AG20443 (cell line): ENCODE measurements around the gene DHX15.

Source experiments
- DNase-seq: peaks from one replicate; pipeline ENCODE4 v3.0.0; 2012; ENCODE audit warnings: low spot score, mixed read lengths

DHX15 gene

DNA sequence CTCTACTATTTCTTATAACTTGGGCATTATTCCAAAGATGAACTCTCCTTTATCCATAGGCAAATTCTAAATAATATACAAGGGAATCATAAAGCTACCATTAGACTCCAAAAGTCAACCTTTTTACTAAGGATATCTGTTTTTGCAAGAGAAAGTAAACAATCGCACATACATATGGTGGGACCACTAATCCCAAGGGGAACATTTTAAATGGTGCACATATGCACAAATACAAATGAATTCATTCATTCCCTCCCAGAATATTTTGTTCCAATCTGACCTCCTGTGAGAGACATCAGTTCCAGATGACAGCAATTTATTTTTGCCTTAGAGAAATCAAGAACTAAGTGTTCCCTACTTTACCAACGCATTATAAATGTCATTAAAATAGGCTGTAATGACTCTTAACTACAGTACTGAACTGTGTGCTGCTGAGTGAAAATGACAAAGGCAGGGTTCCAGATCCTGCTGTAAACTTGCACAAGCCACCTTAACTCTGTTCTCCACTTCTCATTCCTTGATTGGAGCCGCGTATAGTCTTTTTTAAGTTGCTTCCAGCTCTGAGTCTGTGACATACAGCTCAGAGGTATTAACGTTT lies 2.0 kb downstream of the DHX15 start:
- no peak for DNase-seq

DNA sequence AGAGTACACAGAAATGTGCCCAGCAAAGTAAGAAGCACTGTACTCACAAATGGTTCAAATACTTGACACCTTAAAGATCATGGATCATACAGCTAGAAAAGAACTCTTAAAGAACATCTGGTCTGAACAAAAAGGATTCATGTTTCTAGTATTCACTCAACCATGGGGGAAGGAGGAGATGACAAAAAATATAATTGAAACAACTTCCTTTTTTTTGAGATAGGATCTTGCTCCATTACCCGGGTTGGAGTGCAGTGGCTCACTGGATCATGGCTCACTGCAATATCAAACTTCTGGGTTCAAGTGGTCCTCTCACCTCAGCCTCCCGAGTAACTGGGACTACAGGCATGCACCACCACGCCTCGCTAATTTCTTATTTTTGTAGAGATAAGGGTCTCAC lies 6.0 kb downstream of the DHX15 start:
- no peak for DNase-seq

DNA sequence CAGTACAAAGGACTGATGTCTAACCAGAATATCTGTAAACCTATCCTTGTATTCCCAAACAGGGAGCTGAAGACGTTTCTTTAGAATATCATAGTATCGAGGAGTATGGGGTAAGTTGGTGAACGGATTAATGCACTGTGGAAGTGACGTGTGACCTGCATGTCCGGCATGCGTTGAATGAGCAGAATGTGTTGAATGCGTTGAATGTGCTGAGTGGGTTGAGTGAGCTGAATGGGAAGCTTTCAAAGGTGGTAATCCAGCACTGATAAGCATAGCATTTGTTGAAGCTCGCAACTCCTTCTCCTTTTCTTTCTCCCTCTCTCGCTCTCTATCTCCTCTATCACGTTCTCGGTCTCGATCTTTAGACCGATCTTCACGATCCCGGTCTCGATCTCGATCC lies 8.1 kb downstream of the DHX15 start:
- DNase-seq, result no peak

DNA sequence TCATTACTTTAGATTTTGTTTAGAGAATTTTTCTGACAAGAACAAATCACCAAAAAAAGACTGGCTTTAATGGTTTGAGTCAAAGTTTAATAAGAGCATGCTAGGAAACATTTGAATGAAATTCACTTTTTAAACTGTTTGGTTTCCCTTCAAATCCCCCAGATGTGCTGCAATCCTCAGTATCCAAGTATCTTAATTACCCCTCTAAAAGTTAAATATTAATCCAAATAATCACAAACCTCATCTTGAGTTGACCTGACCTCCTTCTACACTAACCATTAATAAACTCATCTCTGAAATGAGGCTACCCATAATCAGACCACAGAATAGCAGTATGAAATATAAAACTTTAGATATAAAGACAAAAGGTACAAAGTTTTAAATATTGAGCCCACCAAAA lies 10.1 kb downstream of the DHX15 start:
- no peak for DNase-seq

DNA sequence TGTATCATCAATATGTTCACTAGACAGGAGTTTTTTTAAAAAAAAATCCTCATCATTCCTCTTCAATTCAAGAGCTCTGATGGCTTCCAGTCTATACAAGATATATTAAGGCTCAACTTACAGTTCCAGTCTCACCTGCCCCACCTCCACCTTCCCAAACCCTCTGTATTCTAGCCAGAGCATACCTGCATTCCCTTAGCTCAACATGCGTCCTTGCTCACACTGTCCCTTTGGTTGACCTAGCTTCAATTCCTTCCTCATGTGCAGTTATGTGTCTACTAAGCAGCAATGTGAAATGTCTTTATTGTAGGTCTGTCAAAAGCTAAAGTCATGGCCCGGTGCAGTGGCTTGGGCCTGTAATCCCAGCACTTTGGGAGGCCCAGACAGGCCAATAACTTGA lies 10.8 kb downstream of the DHX15 start:
- DNase-seq, result no peak

DNA sequence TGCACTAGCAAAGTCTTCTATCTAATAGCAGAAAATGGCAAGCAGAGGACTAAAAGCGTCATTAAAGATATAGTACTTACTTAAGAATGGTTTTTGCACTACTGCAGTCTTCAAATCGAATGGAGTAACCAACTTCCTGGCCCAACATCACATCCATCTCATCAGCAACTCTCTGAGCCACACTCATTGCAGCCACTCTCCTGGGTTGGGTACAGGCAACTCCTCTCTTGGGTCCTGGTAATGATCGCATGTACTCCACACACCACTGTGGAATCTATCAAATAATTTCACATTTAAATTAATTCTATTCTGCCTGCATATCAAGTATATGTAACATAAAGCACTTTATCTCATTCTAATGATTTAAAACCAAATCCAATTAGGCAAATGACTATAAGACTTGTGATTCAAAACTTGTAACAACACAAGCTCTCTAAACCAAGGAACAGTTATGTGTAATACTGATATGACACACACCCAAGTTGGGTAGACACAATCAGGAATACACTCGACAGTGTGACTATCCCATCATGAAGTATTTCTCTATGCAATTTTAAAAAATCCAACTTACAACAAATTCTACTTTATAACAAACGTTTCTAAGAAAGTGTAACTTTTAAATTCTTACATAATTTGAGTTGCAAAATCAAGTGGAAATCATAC lies 13.6 kb downstream of the DHX15 start:
- no peak for DNase-seq

DNA sequence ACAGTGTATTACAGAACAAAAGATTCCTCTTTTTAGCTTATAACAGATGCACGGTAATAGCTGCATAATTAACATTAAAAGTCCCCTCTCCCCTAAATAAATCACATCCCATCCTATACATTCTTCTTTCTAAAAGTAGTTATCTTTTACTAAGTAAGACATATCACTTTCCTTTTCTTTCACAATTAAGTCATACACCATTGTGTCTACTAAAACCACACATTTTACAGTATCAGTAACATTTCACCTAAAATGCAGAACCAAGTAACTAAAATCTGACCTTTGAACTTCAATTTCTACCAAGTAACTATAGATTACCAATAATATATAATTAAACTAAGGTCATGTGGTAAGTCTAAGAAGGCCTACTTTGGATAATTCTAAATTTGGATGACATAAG lies 14.2 kb downstream of the DHX15 start:
- DNase-seq, result no peak

DNA sequence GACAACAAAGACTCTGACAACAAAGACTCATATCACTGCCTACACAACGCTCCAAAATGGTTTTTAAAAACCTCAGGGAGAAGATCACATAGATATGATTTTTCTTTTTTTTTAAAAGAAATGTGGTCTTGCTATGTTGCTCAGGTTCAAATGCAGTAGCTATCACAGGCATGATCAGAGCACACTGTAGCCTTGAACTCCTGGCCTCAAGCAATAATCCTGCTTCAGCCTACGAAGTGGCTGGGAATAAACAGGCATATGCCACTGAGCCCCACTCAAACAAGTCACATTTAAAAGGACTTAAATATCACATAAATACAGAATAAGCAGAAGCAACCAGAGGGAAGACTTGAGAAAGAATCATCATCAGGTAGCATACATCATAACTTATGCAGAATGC lies 14.7 kb downstream of the DHX15 start:
- DNase-seq, result no peak

DNA sequence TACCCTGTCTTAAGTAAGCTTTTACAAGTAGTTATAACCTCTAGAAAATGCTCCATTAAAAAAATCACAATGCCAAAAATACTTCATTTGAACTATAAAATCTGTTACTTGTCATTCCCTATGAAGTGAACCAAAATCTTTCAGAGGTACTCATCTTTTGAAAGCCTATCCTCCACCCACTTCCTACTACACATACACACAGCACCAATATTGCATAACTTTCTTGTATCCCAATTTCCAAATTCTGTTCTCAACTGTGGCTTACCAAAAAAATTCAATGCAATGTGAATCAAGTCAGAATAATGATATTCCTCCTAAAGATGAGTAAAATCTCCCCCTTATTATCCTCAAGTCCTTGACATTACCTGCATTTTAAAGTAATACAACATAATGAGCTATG lies 15.9 kb downstream of the DHX15 start:
- peak; percentile 55 for DNase-seq

DNA sequence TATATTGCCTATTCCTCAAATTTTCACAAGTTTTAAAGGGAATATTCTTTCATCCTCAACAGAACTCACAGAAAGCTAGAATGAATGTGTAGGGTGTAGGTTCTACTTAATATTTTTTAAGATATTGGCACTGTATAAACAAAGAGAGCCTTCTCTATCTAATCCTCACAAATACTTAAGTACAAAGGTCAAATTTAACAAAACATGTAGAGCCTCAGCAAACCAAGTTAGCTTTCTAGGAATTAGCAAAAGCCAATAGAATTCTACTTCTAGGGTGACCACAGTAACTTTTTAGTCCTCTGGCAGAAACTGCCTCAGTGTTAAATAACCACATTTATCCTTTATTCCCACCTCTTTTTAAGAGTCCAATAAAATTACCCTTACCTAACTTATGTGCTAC lies 19.3 kb downstream of the DHX15 start:
- no peak for DNase-seq

DNA sequence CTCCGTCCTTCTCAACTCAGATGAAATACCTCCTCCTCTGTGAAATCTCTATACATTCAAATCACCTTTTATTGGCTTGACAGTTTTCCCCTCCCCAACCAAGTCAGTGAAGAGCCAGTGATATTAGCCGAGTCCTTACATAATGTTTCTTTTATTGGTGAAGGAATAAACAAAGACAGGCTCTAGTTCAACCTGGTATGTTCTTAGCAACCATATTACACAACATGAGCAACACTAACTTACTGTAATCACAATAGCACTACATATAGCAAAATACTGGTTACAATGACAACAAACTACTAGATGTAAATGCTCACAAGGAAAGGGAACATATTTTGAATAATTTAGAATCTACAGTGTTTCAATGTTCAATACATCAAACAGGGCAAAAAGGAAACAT lies 19.9 kb downstream of the DHX15 start:
- DNase-seq, result no peak

DNA sequence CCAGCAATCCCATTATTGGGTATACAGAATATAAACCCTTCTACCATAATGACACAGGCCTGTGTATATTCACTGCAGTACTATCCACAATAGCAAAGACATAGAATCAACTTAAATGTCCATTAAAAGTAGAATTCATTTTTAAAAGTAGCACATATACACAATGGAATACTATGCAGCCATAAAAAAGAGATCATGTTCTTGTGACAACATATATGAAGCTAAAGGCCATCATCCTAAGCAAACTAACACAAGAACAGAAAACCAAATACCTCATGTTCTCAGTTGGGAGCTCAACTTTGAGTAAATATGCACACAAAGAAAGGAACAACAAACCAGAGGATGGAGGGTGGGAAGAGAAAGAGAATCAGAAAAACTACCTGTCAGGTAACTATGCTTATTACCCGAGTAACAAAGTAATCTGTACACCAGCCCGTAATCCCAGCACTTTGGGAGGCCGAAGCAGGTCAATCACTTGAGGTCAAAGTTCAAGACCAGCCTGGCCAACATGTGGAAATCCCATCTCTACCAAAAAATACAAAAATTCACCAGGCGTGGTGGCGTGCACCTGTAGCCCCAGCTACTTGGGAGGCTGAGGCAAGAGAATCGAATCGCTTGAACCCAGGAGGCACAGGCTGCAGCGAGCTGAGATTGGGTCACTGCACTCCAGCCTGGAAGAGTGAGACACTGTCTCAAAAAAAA lies 22.8 kb downstream of the DHX15 start:
- no peak for DNase-seq

DNA sequence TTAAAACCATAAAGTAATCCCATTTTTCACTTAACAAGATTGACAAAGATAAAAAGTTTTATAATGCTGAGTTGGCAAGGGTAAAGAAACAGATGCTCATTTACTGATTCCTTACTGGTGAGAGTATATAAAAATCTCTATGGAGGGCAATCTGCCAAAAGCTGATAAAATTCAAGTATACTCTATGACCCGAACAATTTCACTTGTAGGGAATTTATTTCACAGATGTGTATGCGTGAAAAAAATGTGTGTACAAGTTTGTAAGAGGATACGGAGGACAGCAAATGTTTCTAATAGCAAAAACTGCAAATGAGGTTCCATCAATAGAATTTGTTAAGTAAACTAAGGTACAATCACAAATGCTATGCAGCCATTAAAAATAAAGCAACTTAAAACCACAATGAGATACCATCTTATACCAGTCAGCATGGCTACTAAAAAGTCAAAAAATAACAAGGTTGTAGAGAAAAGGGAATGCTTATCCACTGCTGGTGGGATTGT lies 23.4 kb downstream of the DHX15 start:
- DNase-seq, result no peak

DNA sequence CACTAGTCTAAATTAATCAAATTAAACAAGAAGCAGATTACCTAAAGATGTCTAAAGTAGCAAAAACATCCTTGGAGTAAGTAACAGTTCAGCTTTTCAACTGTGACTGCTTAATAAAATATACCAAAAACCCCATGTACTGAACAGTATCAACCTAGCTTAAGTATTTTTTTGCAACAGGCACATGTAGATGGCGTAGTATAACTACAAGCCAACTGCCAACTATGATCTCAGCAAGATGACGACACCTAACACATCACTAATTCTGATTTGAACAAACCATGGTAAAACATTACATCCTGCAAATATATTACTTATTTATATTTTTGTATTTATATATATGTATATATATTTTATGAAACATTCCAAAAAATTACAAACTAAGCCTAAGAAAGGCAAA lies 24.5 kb downstream of the DHX15 start:
- no peak for DNase-seq

DNA sequence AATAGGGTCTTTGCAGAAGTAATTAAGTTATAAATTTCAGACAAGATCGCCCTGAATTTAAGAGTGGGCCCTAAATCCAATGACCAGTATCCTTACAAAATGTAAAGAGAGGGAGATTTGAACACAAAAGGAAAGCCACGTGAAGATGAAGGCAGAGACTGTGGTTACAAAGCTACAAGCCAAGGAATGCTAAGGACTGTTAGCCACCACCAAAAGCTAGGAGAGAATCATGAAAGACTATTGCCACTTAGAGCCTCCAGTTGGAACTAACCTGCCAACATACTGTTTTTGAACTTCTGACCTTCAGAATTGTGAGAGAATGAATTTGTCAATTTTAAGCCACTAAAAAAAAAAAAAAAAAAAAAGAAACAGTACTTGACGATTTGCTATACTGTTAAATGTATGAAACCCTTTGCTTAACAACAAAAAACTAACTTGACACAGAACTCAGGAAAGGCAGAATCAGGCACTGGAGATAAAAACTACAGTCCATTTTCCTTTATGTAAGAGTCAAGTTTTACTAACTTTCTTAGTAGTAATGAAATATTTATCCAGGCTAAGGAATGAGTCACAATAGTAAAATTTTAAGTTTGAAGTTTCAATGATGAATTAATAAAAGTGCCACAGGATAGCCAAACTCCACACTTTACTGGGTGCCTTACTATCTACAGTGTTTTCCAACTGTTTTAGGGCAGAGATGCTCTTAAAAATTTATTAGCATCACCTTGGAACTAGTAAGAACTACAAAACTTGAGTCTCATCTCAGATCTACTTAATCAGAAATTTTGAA lies 25.1 kb downstream of the DHX15 start:
- DNase-seq, result no peak

DNA sequence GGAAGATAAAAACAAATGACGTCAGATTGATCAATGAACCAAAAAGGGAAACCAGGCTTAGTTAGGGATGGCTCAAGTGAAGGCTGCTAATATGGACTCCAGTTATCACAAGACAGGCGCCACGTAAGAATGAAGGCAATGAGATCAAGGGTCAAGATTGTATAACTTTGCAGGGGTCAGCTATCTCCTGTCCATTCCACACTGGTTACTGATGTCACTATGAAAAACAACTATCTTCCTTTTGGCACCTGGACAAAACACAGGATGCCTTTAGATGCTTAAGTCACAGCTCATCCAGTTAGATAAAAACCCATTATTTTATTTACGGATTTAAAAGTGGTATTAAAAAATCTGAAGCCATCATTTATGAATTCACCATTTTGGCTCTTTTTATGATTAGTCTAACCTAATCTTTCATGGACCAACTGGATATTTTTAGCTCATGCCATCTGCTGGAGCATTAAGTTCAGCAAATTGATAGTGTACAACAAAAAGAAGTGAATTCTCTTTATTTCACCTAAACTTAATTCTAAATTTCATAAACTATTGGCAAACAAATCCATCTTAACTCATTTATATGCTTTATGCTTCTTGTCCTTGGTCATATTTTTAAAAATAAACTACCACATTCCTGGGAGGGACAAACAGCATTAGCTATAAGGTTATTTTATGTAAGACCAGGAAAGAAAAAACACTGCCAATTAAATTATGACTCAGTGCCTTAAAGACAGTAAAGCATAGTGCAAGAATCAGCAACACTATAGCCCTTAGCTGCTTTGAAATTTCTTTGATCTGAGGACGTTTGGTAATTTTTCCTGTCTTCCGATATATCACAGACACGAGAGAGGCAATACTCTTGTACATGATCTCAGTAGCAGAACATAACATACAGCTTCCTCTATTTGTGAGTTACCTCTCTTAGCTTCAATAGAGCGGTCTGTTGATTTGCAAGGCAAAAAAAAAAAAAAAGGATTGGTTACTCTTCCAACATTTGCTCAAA lies 27.0 kb downstream of the DHX15 start:
- no peak for DNase-seq

DNA sequence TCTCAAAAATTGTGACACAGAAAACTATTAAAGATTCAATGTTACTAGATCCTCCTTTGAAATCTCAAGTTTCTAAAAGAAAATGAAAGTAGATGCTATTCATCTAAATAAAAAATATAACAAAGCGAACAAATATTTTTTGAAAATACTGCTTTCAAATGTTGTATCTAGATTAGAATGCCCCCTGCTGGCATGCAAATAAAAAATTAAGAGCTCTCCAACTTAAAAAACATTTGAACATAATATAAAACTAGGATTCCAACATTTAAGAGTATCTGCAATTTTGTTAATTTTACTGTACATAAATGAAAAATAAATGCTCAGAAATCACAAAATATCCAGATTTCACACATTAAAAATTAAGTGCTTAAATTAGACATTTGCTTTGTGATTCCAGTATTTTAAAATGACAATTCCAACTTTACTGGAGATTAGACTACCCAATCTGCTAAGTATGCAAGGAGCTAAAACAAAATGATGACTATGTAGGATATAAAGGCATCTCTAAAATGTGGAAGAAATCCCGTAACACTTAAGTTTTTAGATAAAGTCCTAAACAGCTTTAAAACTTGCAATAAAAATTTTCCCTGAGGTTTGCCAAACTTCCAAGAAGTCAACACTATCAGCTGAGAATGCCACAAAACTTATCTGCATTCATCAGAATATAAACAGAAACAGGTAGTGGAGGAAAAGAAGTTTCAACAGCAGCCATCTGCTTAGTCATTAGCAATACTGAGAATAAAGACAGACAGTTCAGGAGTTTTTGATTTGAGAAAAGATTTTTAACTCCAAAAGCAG lies 32.7 kb downstream of the DHX15 start:
- DNase-seq, result no peak

DNA sequence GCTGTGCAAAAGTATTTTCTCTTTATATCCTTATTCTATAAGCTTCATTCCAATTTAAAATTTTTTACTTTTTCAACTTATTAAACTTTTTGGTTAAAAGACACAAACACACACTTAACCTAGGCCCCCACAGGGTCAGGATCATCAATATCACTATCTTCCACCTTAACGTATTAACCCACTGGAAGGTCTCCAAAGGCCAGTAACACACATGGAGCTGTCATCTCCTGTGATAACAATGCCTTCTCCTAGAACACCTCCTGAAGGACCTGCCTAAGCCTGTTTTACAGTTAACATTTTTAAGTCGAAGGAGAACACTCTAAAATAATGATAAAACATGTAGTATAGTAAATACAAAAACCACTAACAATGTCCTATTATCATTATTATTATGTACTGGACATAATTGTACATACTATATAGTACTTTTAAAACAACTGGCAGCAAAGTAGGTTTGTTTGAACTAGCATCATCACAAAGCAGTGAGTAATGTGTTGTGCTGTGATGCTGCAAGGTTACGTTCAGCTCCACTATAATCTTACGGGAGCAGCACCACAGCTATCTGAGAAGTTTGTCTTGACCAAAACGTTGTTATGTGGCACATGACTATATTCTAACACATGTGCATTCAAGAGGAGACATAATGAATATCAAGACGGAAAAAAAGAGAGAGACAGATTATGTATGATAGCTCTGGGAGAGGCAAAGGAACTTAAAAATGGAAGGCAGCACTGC lies 33.7 kb downstream of the DHX15 start:
- DNase-seq, result no peak

DNA sequence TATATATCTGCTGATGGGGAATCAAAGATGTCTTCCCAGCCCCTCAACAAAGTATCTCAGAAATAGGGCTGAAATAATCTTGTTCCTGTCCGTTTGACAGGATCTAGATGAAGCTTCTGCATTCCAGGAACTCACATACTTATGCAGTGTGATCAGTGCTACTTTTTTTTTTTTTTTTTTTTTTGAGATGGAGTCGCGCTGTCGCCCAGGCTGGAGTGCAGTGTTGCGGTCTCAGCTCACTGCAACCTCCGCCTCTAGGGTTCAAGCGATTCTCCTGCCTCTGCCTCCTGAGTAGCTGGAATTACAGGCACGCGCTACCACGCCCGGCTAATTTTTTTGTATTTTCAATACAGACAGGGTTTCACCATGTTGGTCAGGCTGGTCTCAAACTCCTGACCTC lies 36.4 kb downstream of the DHX15 start:
- no peak for DNase-seq
